Endodermal cell (in vitro differentiated cells): ENCODE results near the gene SLC1A7. TPM values are rescaled to one million over a fixed set of nuclear protein-coding genes. Genes with fewer than 3 reads are reported as not detected.

Source experiments
- DNase-seq: peaks from one replicate; pipeline ENCODE4 v3.0.0-alpha.2; 2017
- H3K27ac ChIP-seq: 2 replicates; pipeline ENCODE4 v1.5.1; 2013; ENCODE audit warnings: mild to moderate bottlenecking, low read depth, low read length, moderate library complexity
- H3K27me3 ChIP-seq: 2 replicates; pipeline ENCODE4 v1.6.1; 2013; ENCODE audit warnings: mild to moderate bottlenecking, low read length, moderate library complexity; ENCODE audit not compliant: insufficient read depth, control insufficient read depth, poor library complexity, severe bottlenecking
- H3K36me3 ChIP-seq: 2 replicates; pipeline ENCODE4 v1.7.0; 2013; ENCODE audit warnings: mild to moderate bottlenecking, low read length, moderate library complexity; ENCODE audit not compliant: control insufficient read depth, insufficient read depth
- H3K4me1 ChIP-seq: one replicate; pipeline ENCODE4 v1.7.0; 2013; ENCODE audit warnings: low read length; ENCODE audit not compliant: control insufficient read depth, insufficient read depth
- H3K4me3 ChIP-seq: 2 replicates; pipeline ENCODE4 v1.5.1; 2013; ENCODE audit warnings: mild to moderate bottlenecking, low read length, moderate library complexity
- H3K9ac ChIP-seq: 2 replicates; pipeline ENCODE4 v1.6.1; 2013; ENCODE audit warnings: mild to moderate bottlenecking, low read length, moderate library complexity; ENCODE audit not compliant: poor library complexity, severe bottlenecking; ENCODE audit errors: extremely low read depth
- H3K9me3 ChIP-seq: 2 replicates; pipeline ENCODE4 v1.6.1; 2013; ENCODE audit warnings: mild to moderate bottlenecking, low read length, moderate library complexity; ENCODE audit not compliant: control insufficient read depth
- H3K27ac Mint-ChIP-seq: 2 replicates; pipeline ENCODE4 v1.8.0; 2020; ENCODE audit warnings: mixed read lengths
- H3K27me3 Mint-ChIP-seq: 2 replicates; pipeline ENCODE4 v1.8.0; 2021; ENCODE audit warnings: mild to moderate bottlenecking, mixed read lengths; ENCODE audit not compliant: insufficient read depth
- H3K36me3 Mint-ChIP-seq: 2 replicates; pipeline ENCODE4 v1.8.0; 2020; ENCODE audit warnings: low read depth, mixed read lengths
- H3K4me1 Mint-ChIP-seq: 2 replicates; pipeline ENCODE4 v1.8.0; 2020; ENCODE audit warnings: mixed read lengths
- H3K4me3 Mint-ChIP-seq: 2 replicates; pipeline ENCODE4 v1.8.0; 2020; ENCODE audit warnings: mild to moderate bottlenecking, moderate library complexity, mixed read lengths
- H3K9me3 Mint-ChIP-seq: 2 replicates; pipeline ENCODE4 v1.8.0; 2020; ENCODE audit warnings: mild to moderate bottlenecking, mixed read lengths
- CTCF ChIP-seq: fragments of 200-600 bp; sonication (generic); conservative IDR thresholded peaks from 2 replicates; pipeline ENCODE4 v1.5.0; 2021; ENCODE audit warnings: antibody characterized with exemption, mild to moderate bottlenecking
- WGBS, 2 experiments: methylation state at CpG; one replicate each; pipeline versions ENCODE4 v1.1.5 to v1.1.7; 2013; ENCODE audit warnings: missing lambda C conversion rate in 2 of 2, mixed read lengths in 1 of 2; ENCODE audit not compliant: insufficient coverage in 1 of 2, insufficient read length in 1 of 2; 5-methylcytosine and 5-hydroxymethylcytosine counted together
- total RNA-seq, 2 donors: library from RNA; stranded (reverse); fragmentation: NEBNext Ultra II Directional in 1 of 2; extraction: Animal tissue kit (Norgen Biotek cat#: 25700) in 1 of 2; gene quantifications; 2 replicates in 1 of 2; 3 replicates in 1 of 2; pipeline ENCODE4 v1.2.1, GENCODE V29; 2021

The SLC1A7 gene
- total RNA-seq, 2 donors from 2014 or later: 1.7 to 2.3 TPM

- Histone ChIP-seq H3K9me3 (no peaks in the 10 kb centered on the region), H3K27me3 (peaks cover 3% of the 10 kb centered on the region), H3K27ac (no peak overlapping the region), H3K36me3 (no peaks in the 10 kb centered on the region), H3K4me3 (no peak overlapping the region), H3K9ac (no peak overlapping the region), H3K4me1 (no peaks in the 10 kb centered on the region)
- no peak for DNase-seq
- no peak for TF ChIP-seq CTCF
- H3K27ac Mint-ChIP-seq: no peak overlapping the region
- WGBS, 2 experiments: 93 to 100% methylated on average over 8 to 9 of the region's 9 CpGs
- peaks cover 15% of the 10 kb centered on the region for H3K27me3 Mint-ChIP-seq
- H3K36me3 Mint-ChIP-seq: no peaks in the 10 kb centered on the region
- no peaks in the 10 kb centered on the region for H3K4me1 Mint-ChIP-seq
- no peaks in the 10 kb centered on the region for H3K9me3 Mint-ChIP-seq
- H3K4me3 Mint-ChIP-seq: no peak overlapping the region
These were observed 66.3 kb downstream of the SLC1A7 start for GRCh38 chr1:53076165-53076564.

- peaks cover 16% of the 10 kb centered on the region for H3K27me3 Mint-ChIP-seq
- TF ChIP-seq CTCF: no peak
- Histone ChIP-seq H3K4me3 (no peak overlapping the region), H3K36me3 (no peaks in the 10 kb centered on the region), H3K9ac (no peak overlapping the region), H3K27ac (no peak overlapping the region), H3K9me3 (no peaks in the 10 kb centered on the region), H3K4me1 (no peaks in the 10 kb centered on the region), H3K27me3 (peaks cover 6% of the 10 kb centered on the region)
- no peak overlapping the region for H3K4me3 Mint-ChIP-seq
- H3K4me1 Mint-ChIP-seq: no peaks in the 10 kb centered on the region
- no peaks in the 10 kb centered on the region for H3K9me3 Mint-ChIP-seq
- H3K36me3 Mint-ChIP-seq: no peaks in the 10 kb centered on the region
- no peak overlapping the region for H3K27ac Mint-ChIP-seq
- 90 to 93% methylated on average over 6 to 8 of the region's 8 CpGs for WGBS, 2 experiments
- DNase-seq: peak; percentile 29
These were observed 66.7 kb downstream of the SLC1A7 start for GRCh38 chr1:53075761-53076163.

- Mint-ChIP-seq H3K36me3 (no peaks in the 10 kb centered on the region), H3K27ac (no peak overlapping the region), H3K4me3 (no peak overlapping the region), H3K27me3 (peaks cover 16% of the 10 kb centered on the region), H3K9me3 (no peaks in the 10 kb centered on the region), H3K4me1 (no peaks in the 10 kb centered on the region)
- no peak for TF ChIP-seq CTCF
- Histone ChIP-seq H3K9me3 (no peaks in the 10 kb centered on the region), H3K9ac (no peak overlapping the region), H3K27ac (no peak overlapping the region), H3K36me3 (no peaks in the 10 kb centered on the region), H3K27me3 (peaks cover 6% of the 10 kb centered on the region), H3K4me1 (no peaks in the 10 kb centered on the region), H3K4me3 (no peak overlapping the region)
- peak; percentile 32 for DNase-seq
- WGBS, 2 experiments: 89 to 93% methylated on average over 1 to 4 of the region's 4 CpGs
These were observed 67.2 kb downstream of the SLC1A7 start for GRCh38 chr1:53075206-53075605.
